NOMO-1 (cell line): ENCODE results near the gene KLHL22.
A peak's percentile ranks its signal among the peaks of the same experiment; 100 is the strongest.
"Not testable (repeated sequence)": the region's sequence is repeated elsewhere in the genome, so short reads cannot be mapped to it uniquely, and the experiment has no call there.

ENCODE experiments used
- DNase-seq, 2 experiments: peaks; one replicate each; lab custom pipeline; 2025; ENCODE audit not compliant: unreplicated experiment in 2 of 2; lab: John Stamatoyannopoulos, UW

The KLHL22 gene

GRCh38 chr22:20494978-20495860 lies at the start of gene KLHL22:
KLHL22 (minus strand) TSS chr22:20495795; CDS start chr22:20489211, 6,584 bp downstream.
- peak; percentile 35 to 41 for DNase-seq

- DNase-seq: not testable (repeated sequence)
Measured at GRCh38 chr22:20545318-20545634, 49.7 kb upstream of the KLHL22 start.

- DNase-seq: no peak
Measured at GRCh38 chr22:20542736-20543135, 47.1 kb upstream of the KLHL22 start.

GRCh38 chr22:20542055-20542454 lies 46.5 kb upstream of the KLHL22 start:
- no peak for DNase-seq

GRCh38 chr22:20538875-20539274 lies 43.3 kb upstream of the KLHL22 start:
- not testable (repeated sequence) for DNase-seq

- no peak for DNase-seq
Measured at GRCh38 chr22:20537983-20538382, 42.4 kb upstream of the KLHL22 start.

- no peak for DNase-seq
Measured at GRCh38 chr22:20537325-20537756, 41.7 kb upstream of the KLHL22 start.

GRCh38 chr22:20536590-20537324 lies 41.2 kb upstream of the KLHL22 start:
- no peak for DNase-seq

GRCh38 chr22:20533879-20534265 lies 38.3 kb upstream of the KLHL22 start:
- DNase-seq: no peak

- DNase-seq: no peak
Measured at GRCh38 chr22:20533095-20533878, 37.7 kb upstream of the KLHL22 start.

- no peak for DNase-seq
Measured at GRCh38 chr22:20532256-20532993, 36.8 kb upstream of the KLHL22 start.

GRCh38 chr22:20531404-20532201 lies 36.0 kb upstream of the KLHL22 start:
- no peak for DNase-seq

- DNase-seq: no peak
Measured at GRCh38 chr22:20531154-20531403, 35.5 kb upstream of the KLHL22 start.

- DNase-seq: no peak
Measured at GRCh38 chr22:20530368-20531153, 35.0 kb upstream of the KLHL22 start.

- DNase-seq: no peak
Measured at GRCh38 chr22:20528405-20528978, 32.9 kb upstream of the KLHL22 start.

- no peak for DNase-seq
Measured at GRCh38 chr22:20526628-20527355, 31.2 kb upstream of the KLHL22 start.

- no peak for DNase-seq
Measured at GRCh38 chr22:20526305-20526627, 30.7 kb upstream of the KLHL22 start.

- no peak for DNase-seq
Measured at GRCh38 chr22:20525048-20525447, 29.5 kb upstream of the KLHL22 start.
